KBM-7 (cell line): ENCODE data around the gene OR2F1.
A peak's percentile ranks its signal among the peaks of the same experiment; 100 is the strongest.

Experiments
- DNase-seq: peaks from one replicate; pipeline ENCODE4 v3.0.0-alpha.2; 2015
- in situ Hi-C: fragments of 300-500 bp; cut with MboI; formaldehyde crosslinking; loops from 2 replicates; pipeline ENCODE4 v1.14.3; 2020; ENCODE audit warnings: low sequenced_read_pairs, low pct_unique_long_range_greater_than_20kb, mixed read lengths

OR2F1 gene

GRCh38 chr7:143948733-143949132 lies 5.9 kb upstream of the OR2F1 start:
- in situ Hi-C loops: no loop called here
- no peak for DNase-seq

- in situ Hi-C loops: no loop called here
- no peak for DNase-seq
Measured at GRCh38 chr7:143953421-143953820, 1.2 kb upstream of the OR2F1 start.

- in situ Hi-C loops: no loop called here
- DNase-seq: no peak
Measured at GRCh38 chr7:143954135-143954534, 509 bp upstream of the OR2F1 start.

- in situ Hi-C loops: no loop called here
- no peak for DNase-seq
Measured at GRCh38 chr7:143958781-143959180, 4.1 kb downstream of the OR2F1 start.

- DNase-seq: no peak
- in situ Hi-C loops: no loop called here
Measured at GRCh38 chr7:143960813-143961610, 6.4 kb downstream of the OR2F1 start.

GRCh38 chr7:143965280-143965679 lies 10.6 kb downstream of the OR2F1 start:
- DNase-seq: no peak
- in situ Hi-C loops: no loop called here

- no peak for DNase-seq
- in situ Hi-C loops: no loop called here
Measured at GRCh38 chr7:143967398-143967797, 12.8 kb downstream of the OR2F1 start.

GRCh38 chr7:143973870-143974416 lies 19.3 kb downstream of the OR2F1 start:
- no peak for DNase-seq
- in situ Hi-C loops: no loop called here

GRCh38 chr7:143974459-143974858 lies 19.8 kb downstream of the OR2F1 start:
- in situ Hi-C loops: no loop called here
- peak; percentile 4 for DNase-seq

- in situ Hi-C loops: no loop called here
- peak; percentile 4 for DNase-seq
Measured at GRCh38 chr7:143975617-143976016, 21.0 kb downstream of the OR2F1 start.

- in situ Hi-C loops: no loop called here
- no peak for DNase-seq
Measured at GRCh38 chr7:143978585-143978984, 23.9 kb downstream of the OR2F1 start.

GRCh38 chr7:143979359-143979758 lies 24.7 kb downstream of the OR2F1 start:
- DNase-seq: no peak
- in situ Hi-C loops: no loop called here

- no peak for DNase-seq
- in situ Hi-C loops: no loop called here
Measured at GRCh38 chr7:143979998-143980397, 25.4 kb downstream of the OR2F1 start.

GRCh38 chr7:143980746-143981510 lies 26.3 kb downstream of the OR2F1 start:
- in situ Hi-C loops: no loop called here

GRCh38 chr7:143983960-143984359 lies 29.3 kb downstream of the OR2F1 start:
- in situ Hi-C loops: no loop called here
- DNase-seq: no peak

More at GRCh38 chr7:143980746-143981510, 26.3 kb downstream of the OR2F1 start:
- no peak for DNase-seq

- in situ Hi-C loops: no loop called here
- no peak for DNase-seq
Measured at GRCh38 chr7:143987513-143987912, 32.9 kb downstream of the OR2F1 start.

- no peak for DNase-seq
- in situ Hi-C loops: no loop called here
Measured at GRCh38 chr7:143988976-143989745, 34.5 kb downstream of the OR2F1 start.

- DNase-seq: no peak
- in situ Hi-C loops: no loop called here
Measured at GRCh38 chr7:143992670-143993069, 38.0 kb downstream of the OR2F1 start.

- in situ Hi-C loops: no loop called here
- no peak for DNase-seq
Measured at GRCh38 chr7:143993924-143994323, 39.3 kb downstream of the OR2F1 start.
